GM18870 (cell line): ENCODE measurements around the gene STX18.
A peak's percentile ranks its signal among the peaks of the same experiment; 100 is the strongest.
"Not testable (repeated sequence)": the region's sequence is repeated elsewhere in the genome, so short reads cannot be mapped to it uniquely, and the experiment has no call there.

ENCODE experiments used
- ATAC-seq: cut with Tn5 transposase; IDR thresholded peaks from one replicate; pipeline ENCODE4 v1.9.1; 2021; ENCODE audit warnings: moderate library complexity; ENCODE audit not compliant: unreplicated experiment

STX18 gene

GRCh38 chr4:4541661-4542570, at the start of gene STX18:
TSS of gene STX18 (minus strand) at chr4:4542048. CDS start at chr4:4541964, 84 bp downstream.
- ATAC-seq: peak; percentile 77

- ATAC-seq: no peak
Observed at GRCh38 chr4:4591071-4591470, 49.2 kb upstream of the STX18 start.

GRCh38 chr4:4590546-4590945, 48.7 kb upstream of the STX18 start:
- ATAC-seq: no peak

- no peak for ATAC-seq
Observed at GRCh38 chr4:4585012-4585670, 43.3 kb upstream of the STX18 start.

- ATAC-seq: no peak
Observed at GRCh38 chr4:4583606-4584005, 41.8 kb upstream of the STX18 start.

GRCh38 chr4:4582653-4583052, 40.8 kb upstream of the STX18 start:
- no peak for ATAC-seq

GRCh38 chr4:4580494-4580893, 38.6 kb upstream of the STX18 start:
- ATAC-seq: no peak

- ATAC-seq: no peak
Observed at GRCh38 chr4:4578981-4579380, 37.1 kb upstream of the STX18 start.

GRCh38 chr4:4577359-4577875, 35.6 kb upstream of the STX18 start:
- no peak for ATAC-seq

- ATAC-seq: peak; percentile 51
Observed at GRCh38 chr4:4575284-4576211, 33.7 kb upstream of the STX18 start.

GRCh38 chr4:4574792-4575191, 32.9 kb upstream of the STX18 start:
- ATAC-seq: no peak

GRCh38 chr4:4574052-4574451, 32.2 kb upstream of the STX18 start:
- no peak for ATAC-seq

GRCh38 chr4:4572821-4573220, 31.0 kb upstream of the STX18 start:
- ATAC-seq: no peak

GRCh38 chr4:4569861-4570260, 28.0 kb upstream of the STX18 start:
- not testable (repeated sequence) for ATAC-seq

- no peak for ATAC-seq
Observed at GRCh38 chr4:4568806-4569427, 27.1 kb upstream of the STX18 start.

- not testable (repeated sequence) for ATAC-seq
Observed at GRCh38 chr4:4566359-4566758, 24.5 kb upstream of the STX18 start.

- no peak for ATAC-seq
Observed at GRCh38 chr4:4564522-4564921, 22.7 kb upstream of the STX18 start.

GRCh38 chr4:4560642-4561041, 18.8 kb upstream of the STX18 start:
- ATAC-seq: no peak

- no peak for ATAC-seq
Observed at GRCh38 chr4:4560136-4560535, 18.3 kb upstream of the STX18 start.

GRCh38 chr4:4559596-4559995, 17.7 kb upstream of the STX18 start:
- ATAC-seq: no peak
